CD14-positive monocyte (primary cell): ENCODE measurements around the gene GPSM3. TPM values are rescaled to one million over a fixed set of nuclear protein-coding genes. Genes with fewer than 3 reads are reported as not detected.

Experiments used
- DNase-seq, 3 donors: peaks; one replicate each; pipeline ENCODE4 v3.0.0-alpha.2; 2011 to 2022
- H2AFZ ChIP-seq: 2 replicates; pipeline ENCODE4 v1.6.0; 2012; ENCODE audit warnings: mild to moderate bottlenecking, low read depth, low read length, inconsistent platforms; ENCODE audit not compliant: insufficient read depth, poor library complexity, severe bottlenecking
- H3K27ac ChIP-seq, 2 donors: 1 replicate in 1 of 2; 2 replicates in 1 of 2; pipeline ENCODE4 v1.5.1; 2012 to 2013; ENCODE audit warnings: low read length in 2 of 2, control low read depth in 1 of 2, inconsistent platforms in 1 of 2, low read depth in 1 of 2, mild to moderate bottlenecking in 1 of 2
- H3K27me3 ChIP-seq, 2 donors: one replicate each; pipeline versions ENCODE4 v1.6.0 to v1.6.1; 2011 to 2013; ENCODE audit warnings: low read length in 2 of 2; ENCODE audit not compliant: control insufficient read depth in 2 of 2, insufficient read depth in 2 of 2
- H3K36me3 ChIP-seq, 2 donors: replicated peaks in 1 of 2; 1 replicate in 1 of 2; 2 replicates in 1 of 2; pipeline versions ENCODE4 v1.5.1 to v1.6.1; 2012 to 2013; ENCODE audit warnings: low read length in 2 of 2, control low read depth in 1 of 2, inconsistent platforms in 1 of 2, mild to moderate bottlenecking in 1 of 2; ENCODE audit not compliant: insufficient read depth in 2 of 2, control insufficient read depth in 1 of 2
- H3K4me1 ChIP-seq, 2 donors: 1 replicate in 1 of 2; 2 replicates in 1 of 2; pipeline versions ENCODE4 v1.5.1 to v1.6.1; 2012 to 2013; ENCODE audit warnings: low read length in 2 of 2, control low read depth in 1 of 2, inconsistent platforms in 1 of 2, mild to moderate bottlenecking in 1 of 2, moderate library complexity in 1 of 2; ENCODE audit not compliant: insufficient read depth in 2 of 2, control insufficient read depth in 1 of 2
- H3K4me2 ChIP-seq: replicated peaks from 2 replicates; pipeline ENCODE3; 2012; ENCODE audit warnings: low read length, moderate library complexity, mild to moderate bottlenecking; ENCODE audit not compliant: poor library complexity, severe bottlenecking; ENCODE audit errors: extremely low read depth
- H3K4me3 ChIP-seq, 3 experiments: fragments of 200-600 bp in 1 of 3; sonication (generic) in 1 of 3; replicated peaks in 1 of 3; 1 replicate in 2 of 3; 2 replicates in 1 of 3; pipeline ENCODE4 v1.5.1; 2011 to 2013; ENCODE audit warnings: low read length in 3 of 3, mild to moderate bottlenecking in 3 of 3, control low read depth in 2 of 3, low read depth in 2 of 3, inconsistent platforms in 1 of 3, moderate library complexity in 1 of 3
- H3K79me2 ChIP-seq: 2 replicates; pipeline ENCODE4 v1.6.0; 2012; ENCODE audit warnings: mild to moderate bottlenecking, control low read depth, inconsistent platforms, low read length, moderate library complexity; ENCODE audit not compliant: insufficient read depth
- H3K9ac ChIP-seq: 2 replicates; pipeline ENCODE4 v1.6.0; 2017; ENCODE audit warnings: low read length, mild to moderate bottlenecking; ENCODE audit not compliant: insufficient read depth, poor library complexity, severe bottlenecking
- H3K9me3 ChIP-seq, 2 donors: replicated peaks in 1 of 2; 1 replicate in 1 of 2; 2 replicates in 1 of 2; pipeline versions ENCODE4 v1.5.1 to v1.6.1; 2012 to 2013; ENCODE audit warnings: low read length in 2 of 2, control low read depth in 1 of 2; ENCODE audit not compliant: control insufficient read depth in 1 of 2, insufficient read depth in 1 of 2
- H4K20me1 ChIP-seq: 2 replicates; pipeline ENCODE4 v1.6.0; 2012; ENCODE audit warnings: mild to moderate bottlenecking, low read length, control low read depth, moderate library complexity; ENCODE audit not compliant: insufficient read depth
- H3K27ac Mint-ChIP-seq, 7 donors: one replicate each; pipeline ENCODE4 v1.8.0; 2020; ENCODE audit warnings: mild to moderate bottlenecking in 7 of 7, mixed read lengths in 7 of 7, moderate library complexity in 6 of 7, inconsistent platforms in 2 of 7
- H3K27me3 Mint-ChIP-seq, 3 donors: one replicate each; pipeline ENCODE4 v1.8.0; 2021 to 2022; ENCODE audit warnings: low read depth in 3 of 3, mild to moderate bottlenecking in 3 of 3, mixed read lengths in 3 of 3, moderate library complexity in 3 of 3, inconsistent platforms in 1 of 3
- H3K36me3 Mint-ChIP-seq, 2 donors: one replicate each; pipeline ENCODE4 v1.8.0; 2020; ENCODE audit warnings: mixed read lengths in 2 of 2, inconsistent platforms in 1 of 2, mild to moderate bottlenecking in 1 of 2
- H3K4me1 Mint-ChIP-seq: one replicate; pipeline ENCODE4 v1.8.0; 2020; ENCODE audit warnings: mild to moderate bottlenecking, mixed read lengths
- H3K4me3 Mint-ChIP-seq, 2 donors: one replicate each; pipeline ENCODE4 v1.8.0; 2020; ENCODE audit warnings: mild to moderate bottlenecking in 2 of 2, mixed read lengths in 2 of 2, moderate library complexity in 1 of 2
- H3K9me3 Mint-ChIP-seq, 7 donors: one replicate each; pipeline ENCODE4 v1.8.0; 2020 to 2022; ENCODE audit warnings: mixed read lengths in 7 of 7, mild to moderate bottlenecking in 6 of 7, moderate library complexity in 6 of 7, inconsistent platforms in 2 of 7
- WGBS: methylation state at CpG from one replicate; pipeline ENCODE4 v1.1.5; 2013; ENCODE audit warnings: missing lambda C conversion rate; ENCODE audit not compliant: insufficient coverage; 5-methylcytosine and 5-hydroxymethylcytosine counted together
- intact Hi-C, 2 donors: fragments of 100-400 bp; cut with micrococcal nuclease; formaldehyde crosslinking; loops; one replicate each; pipeline versions ENCODE4 v1.15.0 to v1.15.1; 2023
- polyA plus RNA-seq, 3 donors: library from polyadenylated mRNA; depleted of rRNA in 1 of 3; unstranded in 2 of 3; stranded (reverse) in 1 of 3; fragments of 300-500 nt in 2 of 3; fragments of >200 nt in 1 of 3; fragmentation: Illumina TruSeq in 2 of 3; gene quantifications; 1 replicate in 2 of 3; 2 replicates in 1 of 3; pipeline ENCODE4 v1.2.3, GENCODE V29; 2012 to 2021
- TF ChIP-seq, protein P1 (sequence below): fragments of 200-600 bp; IDR thresholded peaks from one replicate; pipeline ENCODE4 v1.8.0; 2022; ENCODE audit warnings: antibody characterized with exemption, mild to moderate bottlenecking

GPSM3 gene
- polyA plus RNA-seq, 3 donors = 86.1 to 340 (median 101) TPM

DNA sequence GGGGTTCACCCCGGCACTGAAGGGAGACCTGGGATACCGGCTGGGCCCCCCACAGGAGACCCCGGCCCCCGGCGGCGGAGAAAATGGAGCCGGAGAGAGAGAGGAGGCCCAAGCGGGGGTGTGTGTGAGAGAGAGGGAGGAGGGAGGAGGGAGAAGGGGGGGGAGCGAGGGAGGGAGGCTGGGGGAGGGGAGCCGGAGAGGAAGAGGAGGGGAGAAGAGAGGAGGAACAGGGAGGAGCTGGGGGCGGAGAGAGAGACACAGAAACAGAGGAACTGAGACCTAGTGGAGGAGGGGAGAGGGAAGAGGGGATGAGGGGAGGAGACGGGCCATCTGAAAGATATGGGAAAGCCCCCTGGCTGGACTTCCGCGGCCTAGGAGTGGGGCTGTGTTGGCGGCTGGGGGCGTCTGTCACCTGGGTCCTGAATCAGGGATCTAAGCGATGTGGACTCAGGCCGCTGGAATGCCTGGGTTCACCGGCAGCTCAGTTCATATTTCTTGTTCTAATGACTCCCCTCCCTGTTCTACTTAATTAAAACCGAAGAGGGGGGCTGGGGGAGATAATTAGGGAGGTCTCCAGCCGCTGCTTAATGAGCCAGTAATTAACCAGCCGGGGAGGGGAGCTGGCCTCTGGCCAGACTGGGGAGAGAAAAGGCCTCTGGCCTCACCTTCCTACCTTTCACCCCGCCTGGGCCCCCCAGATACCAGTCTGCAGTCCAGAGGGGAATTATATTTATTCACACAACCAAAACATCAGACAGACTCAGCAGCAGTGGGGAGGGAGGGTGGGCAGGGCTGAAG, 2.2 kb downstream of the GPSM3 start, which contains the start of gene PBX2:
PBX2 (minus strand) TSS at position 149 of the 798 bp plus-strand sequence. CDS start 287 bp downstream, outside the sequence.
- TF ChIP-seq, protein P1, sequence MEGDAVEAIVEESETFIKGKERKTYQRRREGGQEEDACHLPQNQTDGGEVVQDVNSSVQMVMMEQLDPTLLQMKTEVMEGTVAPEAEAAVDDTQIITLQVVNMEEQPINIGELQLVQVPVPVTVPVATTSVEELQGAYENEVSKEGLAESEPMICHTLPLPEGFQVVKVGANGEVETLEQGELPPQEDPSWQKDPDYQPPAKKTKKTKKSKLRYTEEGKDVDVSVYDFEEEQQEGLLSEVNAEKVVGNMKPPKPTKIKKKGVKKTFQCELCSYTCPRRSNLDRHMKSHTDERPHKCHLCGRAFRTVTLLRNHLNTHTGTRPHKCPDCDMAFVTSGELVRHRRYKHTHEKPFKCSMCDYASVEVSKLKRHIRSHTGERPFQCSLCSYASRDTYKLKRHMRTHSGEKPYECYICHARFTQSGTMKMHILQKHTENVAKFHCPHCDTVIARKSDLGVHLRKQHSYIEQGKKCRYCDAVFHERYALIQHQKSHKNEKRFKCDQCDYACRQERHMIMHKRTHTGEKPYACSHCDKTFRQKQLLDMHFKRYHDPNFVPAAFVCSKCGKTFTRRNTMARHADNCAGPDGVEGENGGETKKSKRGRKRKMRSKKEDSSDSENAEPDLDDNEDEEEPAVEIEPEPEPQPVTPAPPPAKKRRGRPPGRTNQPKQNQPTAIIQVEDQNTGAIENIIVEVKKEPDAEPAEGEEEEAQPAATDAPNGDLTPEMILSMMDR = no peak
- intact Hi-C loops = loop anchor here in 1 of 2 donors (5.0 kb wide), 1 partner anchor 58 kb away; the partner anchor contains the start of gene FKBPL
- Histone ChIP-seq H3K4me3 (peak within 1 kb of the TSS; percentile 74 to 98 (median 81)), H3K4me1 (peaks cover 73 to 82% of the 10 kb centered on the region in 2 donors), H3K36me3 (peaks cover 25 to 37% of the 10 kb centered on the region in 2 donors), H3K27ac (peak within 1 kb of the TSS; percentile 89 to 95), H3K27me3 (no peaks in the 10 kb centered on the region), H4K20me1 (peaks cover 7% of the 10 kb centered on the region), H3K4me2 (peak within 1 kb of the TSS; percentile 100), H2AFZ (no peak within 1 kb of the TSS), H3K9ac (peak within 1 kb of the TSS; percentile 84), H3K9me3 (no peaks in the 10 kb centered on the region), H3K79me2 (peaks cover 90% of the 10 kb centered on the region)
- Mint-ChIP-seq H3K27me3 (peaks cover 0 to 3% (median 2%) of the 10 kb centered on the region in 3 donors), H3K4me1 (peaks cover 77% of the 10 kb centered on the region), H3K4me3 (peak within 1 kb of the TSS; percentile 96 to 98), H3K9me3 (peaks cover 0 to 3% (median 0%) of the 10 kb centered on the region in 7 donors), H3K36me3 (peaks cover 39 to 51% of the 10 kb centered on the region in 2 donors), H3K27ac (peak within 1 kb of the TSS; percentile 96 to 99 (median 98))
- WGBS = 0% methylated on average over 11 of the region's 23 CpGs
- peak; percentile 91 to 94 (median 92) for DNase-seq

DNA sequence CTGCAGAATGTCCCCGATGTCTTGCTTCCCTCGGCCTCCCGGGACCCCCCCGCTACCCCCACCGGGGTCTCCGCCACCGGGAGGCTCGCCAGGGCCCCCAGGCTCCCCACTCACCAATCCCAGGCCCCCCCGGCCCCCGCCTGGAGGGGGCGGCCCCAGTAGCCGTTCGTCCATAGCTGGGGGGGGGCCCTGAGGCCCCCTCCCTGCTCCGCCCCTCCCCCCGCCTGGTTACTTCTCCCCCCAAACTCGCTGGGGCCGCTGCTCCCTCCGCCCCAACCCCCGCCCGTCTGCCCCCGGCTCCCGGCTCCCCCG, 2.7 kb downstream of the GPSM3 start:
- Mint-ChIP-seq H3K9me3 (no peaks in the 10 kb centered on the region), H3K4me1 (peaks cover 73% of the 10 kb centered on the region), H3K4me3 (peak overlapping the region; percentile 96 to 98), H3K27me3 (peaks cover 0 to 2% (median 1%) of the 10 kb centered on the region in 3 donors), H3K27ac (peak overlapping the region; percentile 85 to 97 (median 93)), H3K36me3 (peaks cover 39 to 54% of the 10 kb centered on the region in 2 donors)
- peak overlapping the region; percentile 74 to 98 (median 81) for H3K4me3 ChIP-seq
- intact Hi-C loops = loop anchor here in 1 of 2 donors (5.0 kb wide), 1 partner anchor 57 kb away; the partner anchor contains the start of gene FKBPL
- H3K36me3 ChIP-seq = peaks cover 25 to 37% of the 10 kb centered on the region in 2 donors
- no peak overlapping the region for H2AFZ ChIP-seq
- H3K9me3 ChIP-seq = no peaks in the 10 kb centered on the region
- H4K20me1 ChIP-seq = peaks cover 7% of the 10 kb centered on the region
- DNase-seq = no peak
- no peaks in the 10 kb centered on the region for H3K27me3 ChIP-seq
- H3K9ac ChIP-seq = peak overlapping the region; percentile 84
- H3K4me2 ChIP-seq = peak overlapping the region; percentile 100
- TF ChIP-seq, protein P1 = no peak
- peaks cover 88% of the 10 kb centered on the region for H3K79me2 ChIP-seq
- peaks cover 67 to 76% of the 10 kb centered on the region in 2 donors for H3K4me1 ChIP-seq
- peak overlapping the region; percentile 89 to 95 for H3K27ac ChIP-seq
- 1% methylated on average over 8 of the region's 23 CpGs for WGBS
